Measurements from ENCODE around the gene DUSP6. TPM values are rescaled to one million over a fixed set of nuclear protein-coding genes. Genes with fewer than 3 reads are reported as not detected.

Gene DUSP6
- total and polyA plus RNA-seq, 9 of the 15 experiments (the other 6 are each of a cell fraction or from before 2014, with no cell fraction given) = 0.04 to 0.60 (median 0.08) TPM; not detected in 2

GRCh38 chr12:89319122-89319521, 33.2 kb downstream of the DUSP6 start:
- Histone ChIP-seq H3K4me1 (replicated peaks in 1 of 2; ENCODE audit: control insufficient read depth in 2 of 2, insufficient read depth in 2 of 2, low read length in 2 of 2) (peaks cover 0 to 2% of the 10 kb centered on the region in 2 experiments; a peak in 2 of 5 replicates), H4K20me1 (replicated peaks; ENCODE audit: control insufficient read depth, insufficient read depth, low read length) (no peaks in the 10 kb centered on the region), H3K27me3 (ENCODE audit: control insufficient read depth in 2 of 2, insufficient read depth in 2 of 2, low read length in 2 of 2) (no peaks in the 10 kb centered on the region), H3K4me2 (ENCODE audit: insufficient read depth, low read length) (no peak overlapping the region), H3K27ac (ENCODE audit: extremely low read depth, low read depth, low read length) (no peak overlapping the region), H3K9me1 (ENCODE audit: control insufficient read depth, insufficient read depth, low read length) (no peaks in the 10 kb centered on the region), H3K79me2 (ENCODE audit: control insufficient read depth, insufficient read depth, low read length) (no peaks in the 10 kb centered on the region), H3K9ac (ENCODE audit: insufficient read depth in 1 of 2, low read depth in 2 of 2, low read length in 2 of 2) (no peak overlapping the region), H3K4me3 (no peak overlapping the region), H3K9me3 (replicated peaks; ENCODE audit: control insufficient read depth, insufficient read depth, low read depth, low read length) (no peaks in the 10 kb centered on the region), H2AFZ (ENCODE audit: low read depth, low read length) (no peak overlapping the region), H3K36me3 (ENCODE audit: control insufficient read depth, insufficient read depth, low read length) (no peaks in the 10 kb centered on the region)
- ChIA-PET CTCF (ENCODE audit: low intra/inter-chr PET ratio) (no interaction called here), POLR2A (no interaction called here)
- BruUV-seq (replicated peaks) = no TSS peak
- intact Hi-C loops (cut with micrococcal nuclease) = no loop called here
- WGBS (ENCODE audit: insufficient coverage, low coverage, missing lambda C conversion rate) = 8% methylated on average over 4 of the region's 4 CpGs
- in situ Hi-C loops (cut with MboI) = no loop called here
- DNase-seq (ENCODE audit: extremely low read depth in 1 of 4, low spot score in 3 of 4) (no peak), FAIRE-seq (no peak), ATAC-seq (no peak)
- no peak for TF ChIP-seq TCFL5 (CRISPR knock-in tag; conservative IDR thresholded peaks at IDR 0.05)
- TF ChIP-seq KAT8 (IDR thresholded peaks at IDR 0.05; ENCODE audit: low read depth) = no peak
- no peak for TF ChIP-seq TAF15 (IDR thresholded peaks at IDR 0.05; ENCODE audit: low read depth, low read length)
- no peak for TF ChIP-seq SMARCA5 (IDR thresholded peaks at IDR 0.05)
- TF ChIP-seq ZNF408 (CRISPR knock-in tag; IDR thresholded peaks at IDR 0.05; ENCODE audit: low read depth) = no peak
- TF ChIP-seq SP2 (IDR thresholded peaks at IDR 0.05; ENCODE audit: extremely low read depth, low read depth, low read length, poor library complexity, severe bottlenecking) = no peak
- TF ChIP-seq YY1 (IDR thresholded peaks at IDR 0.05; ENCODE audit: borderline replicate concordance in 1 of 3, control insufficient read depth in 1 of 3, extremely low read depth in 1 of 3, insufficient read depth in 3 of 3, insufficient read length in 1 of 3, insufficient replicate concordance in 2 of 3, low read depth in 1 of 3, low read length in 2 of 3) = no peak
- no peak for TF ChIP-seq ZBTB5 (IDR thresholded peaks at IDR 0.05)
- no peak for TF ChIP-seq CREB1 (IDR thresholded peaks at IDR 0.05)
- TF ChIP-seq CREB1 (CRISPR knock-in tag; IDR thresholded peaks at IDR 0.05) = no peak
- no peak for TF ChIP-seq RBBP5 (IDR thresholded peaks at IDR 0.05; ENCODE audit: borderline replicate concordance, insufficient read depth, low read length, poor library complexity, severe bottlenecking)

Measured in K562 (cell line).